CD4-positive, alpha-beta T cell treated with Interleukin-2 at 100 ng/mL for 4 hours (primary cell): Measurements from ENCODE around the gene TTC7B.

Experiments
- DNase-seq: peaks from one replicate; pipeline ENCODE4 v3.0.0-alpha.2; 2020; ENCODE audit warnings: low spot score

The TTC7B gene

DNA sequence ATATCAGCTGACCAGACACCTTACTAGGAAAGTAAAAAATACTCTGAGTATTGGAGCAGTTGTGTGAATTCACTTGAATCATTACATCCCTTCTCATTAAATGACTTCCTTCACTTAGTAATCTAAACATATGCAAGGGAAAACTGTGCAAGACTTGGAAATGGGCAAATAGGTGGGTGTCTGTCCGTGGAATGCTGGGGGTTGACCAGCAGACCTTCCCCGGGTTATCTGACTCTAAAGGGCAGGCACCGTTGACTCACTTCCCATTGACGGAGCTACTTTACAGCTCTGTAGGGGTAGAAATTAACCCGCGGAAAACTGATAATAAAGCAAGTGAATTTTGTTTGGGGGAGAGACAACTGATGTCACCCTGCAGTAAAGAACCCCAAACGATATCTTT, 199.3 kb downstream of the TTC7B start:
- DNase-seq, result no peak

DNA sequence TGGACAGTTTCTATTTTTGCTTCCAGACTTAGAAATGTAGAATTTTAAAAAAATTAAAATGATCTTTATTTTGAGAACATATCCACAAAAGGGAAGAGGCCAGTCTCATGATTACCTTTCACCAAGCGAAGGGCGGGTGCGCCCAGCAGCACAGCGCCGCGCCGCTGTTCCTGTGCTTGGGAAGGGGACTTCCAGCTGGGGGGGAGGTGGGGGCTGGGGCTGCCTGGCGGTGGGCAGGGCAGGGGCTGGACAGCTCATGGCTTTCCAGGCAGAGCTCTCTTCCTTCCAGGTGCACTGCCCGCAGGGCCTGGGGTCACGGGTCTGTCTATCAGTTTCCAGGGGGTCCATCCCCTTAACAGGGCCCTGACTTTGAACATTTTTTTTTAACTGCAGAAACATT, 199.9 kb downstream of the TTC7B start:
- no peak for DNase-seq

DNA sequence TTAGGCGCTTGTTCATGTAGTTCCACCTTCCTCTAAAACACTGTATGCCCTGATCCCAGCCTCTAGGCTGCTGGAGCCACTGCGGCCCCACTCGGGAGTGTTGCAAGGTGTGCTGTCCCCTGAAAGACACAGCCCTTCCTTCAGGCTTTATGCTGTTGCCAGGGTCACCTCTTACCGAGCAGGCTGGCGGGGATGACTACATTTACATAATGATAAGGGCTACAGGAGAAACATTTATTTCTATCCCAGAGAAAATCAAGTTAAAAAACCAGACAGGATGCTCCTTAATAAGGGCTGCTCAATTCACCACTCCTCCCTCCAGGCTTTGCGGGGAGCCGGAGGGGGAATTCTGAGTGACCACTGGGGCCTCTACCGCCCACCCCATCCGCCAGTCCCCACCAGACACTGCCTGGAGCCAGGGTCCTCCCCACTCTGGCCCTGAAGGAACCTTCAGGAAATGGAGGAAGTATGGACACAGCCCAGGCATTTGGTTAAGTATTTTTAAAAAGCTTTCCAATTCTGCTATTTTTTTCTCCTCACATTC, 200.6 kb downstream of the TTC7B start:
- DNase-seq, result no peak

DNA sequence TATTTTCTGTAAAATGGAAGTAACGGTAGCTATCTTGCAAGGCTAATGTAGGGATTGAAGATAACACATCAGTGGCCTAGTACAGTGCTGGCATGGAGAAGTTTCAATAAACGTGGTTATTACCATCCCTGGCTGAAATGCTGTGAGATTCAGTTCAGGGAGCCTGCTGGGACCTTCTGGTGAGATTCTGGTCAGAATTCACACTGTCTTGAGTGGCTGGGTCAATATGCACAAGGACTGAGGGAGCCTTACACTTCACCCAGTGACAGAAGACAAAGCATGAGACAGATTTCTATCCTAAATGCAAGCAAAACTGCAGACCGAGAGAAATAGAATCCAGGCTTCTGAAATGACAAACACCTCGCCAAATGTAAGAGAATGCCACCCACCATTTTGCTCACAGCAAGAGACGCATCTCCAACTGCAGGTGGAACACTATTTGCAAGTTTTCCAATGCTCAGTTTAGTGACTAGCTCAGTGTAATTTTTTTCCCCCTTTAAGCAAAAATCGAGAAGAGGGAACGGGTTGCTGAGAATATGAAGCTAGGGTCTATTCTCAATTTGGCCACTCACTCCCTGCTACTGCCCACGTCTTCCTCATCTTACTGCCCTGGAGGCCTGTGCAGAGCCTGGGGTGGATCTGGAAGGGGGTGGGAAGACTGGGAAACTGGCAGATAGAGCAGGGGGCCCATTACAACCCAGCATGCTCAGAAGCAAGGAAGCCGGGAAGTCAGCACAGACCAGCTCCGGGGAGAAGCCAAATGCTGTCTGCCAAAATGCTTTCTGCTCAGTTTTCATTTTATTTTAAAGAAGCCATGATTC, 201.3 kb downstream of the TTC7B start:
- DNase-seq, result no peak

DNA sequence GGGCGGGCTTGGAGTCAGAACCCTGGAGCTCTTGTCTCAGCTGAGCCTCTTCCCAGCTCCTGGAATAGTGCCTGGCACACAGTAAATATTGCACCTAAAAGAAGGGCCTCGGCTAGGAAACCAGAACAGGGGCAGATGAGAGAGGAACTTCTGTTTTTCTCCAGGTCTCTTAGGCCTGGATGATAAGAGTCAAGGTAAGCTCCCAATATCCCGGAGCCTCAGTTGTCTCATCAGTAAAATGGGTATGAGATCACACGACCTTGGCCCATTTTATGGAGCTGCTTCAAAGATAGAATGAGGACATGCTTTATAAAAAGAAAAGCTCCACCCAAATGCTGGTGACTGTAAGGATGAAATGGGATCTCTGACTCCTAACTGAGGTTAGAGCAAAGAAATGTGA, 202.2 kb downstream of the TTC7B start:
- no peak for DNase-seq

DNA sequence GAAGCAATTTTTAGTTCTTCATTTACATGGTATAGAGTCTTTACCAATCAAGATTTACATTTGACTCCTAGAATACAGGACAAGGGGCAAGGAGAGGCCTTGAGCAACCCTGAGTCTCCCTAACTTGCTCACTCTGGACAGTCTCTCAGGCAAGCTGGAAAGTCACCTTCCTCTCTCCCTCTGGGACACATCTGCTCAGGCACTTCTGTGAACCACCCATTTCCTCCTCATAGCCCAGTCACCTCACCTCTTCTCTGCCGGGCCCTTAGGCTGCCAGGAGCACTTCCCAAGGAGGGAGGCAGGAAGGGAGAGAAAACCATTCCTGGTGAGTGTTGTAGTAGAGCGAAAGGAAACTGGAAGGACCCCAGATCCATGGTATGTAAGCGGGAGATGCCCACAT, 202.8 kb downstream of the TTC7B start:
- no peak for DNase-seq

DNA sequence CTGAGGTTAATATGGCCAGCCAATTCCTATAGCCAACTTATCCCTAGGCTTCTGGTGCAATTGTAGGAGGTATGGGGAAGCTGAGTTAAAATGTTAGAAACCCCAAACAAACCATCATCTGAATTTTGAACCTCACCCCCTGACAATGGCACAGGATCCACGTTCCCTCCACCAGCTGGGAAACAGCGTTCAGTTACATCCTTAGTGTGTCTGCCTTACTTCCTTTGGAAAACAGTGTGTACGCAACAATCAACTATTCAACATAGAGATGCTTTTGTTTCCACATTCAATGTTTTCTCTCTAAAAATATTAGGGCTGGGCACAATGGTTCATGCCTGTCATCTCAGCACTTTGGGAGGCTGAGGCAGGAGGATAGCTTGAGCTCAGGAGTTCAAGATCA, 203.4 kb downstream of the TTC7B start:
- no peak for DNase-seq

DNA sequence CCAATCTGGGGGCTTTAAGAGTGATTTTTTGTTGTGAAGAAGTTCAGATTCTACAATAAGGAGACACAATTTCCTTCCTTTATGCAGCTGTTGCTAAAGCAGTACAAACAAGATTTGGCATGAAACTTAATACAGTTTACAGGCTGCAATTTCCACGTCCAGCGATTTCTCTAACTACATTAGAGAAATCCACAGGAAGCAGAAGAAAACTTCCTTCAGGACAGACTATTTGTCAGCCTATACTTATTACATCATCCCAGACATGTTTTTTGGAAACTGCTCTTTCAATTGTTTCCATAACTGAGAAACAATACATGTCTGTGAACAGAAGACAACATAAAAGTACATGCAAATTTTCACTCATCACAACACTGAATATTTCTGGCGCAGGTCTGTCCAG, 204.3 kb downstream of the TTC7B start:
- no peak for DNase-seq

DNA sequence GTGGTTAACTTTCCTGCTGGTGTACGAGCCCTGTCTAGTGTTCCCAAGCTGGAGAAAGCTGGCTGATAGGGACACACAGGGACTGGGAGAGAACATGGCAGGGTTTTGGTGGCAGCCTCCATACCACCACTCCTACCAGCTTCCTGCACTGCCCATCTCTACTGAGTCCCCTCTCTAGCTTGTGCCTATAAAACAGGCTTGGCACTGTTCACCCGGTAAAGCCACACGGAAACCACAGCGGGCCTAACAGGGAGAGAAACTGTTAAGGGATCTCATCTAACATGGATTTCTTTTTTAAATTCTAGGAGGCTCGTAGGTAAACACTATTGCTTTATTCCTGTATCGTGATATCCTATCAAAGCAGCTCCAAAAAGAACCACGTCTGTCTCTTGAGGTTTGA, 204.7 kb downstream of the TTC7B start:
- no peak for DNase-seq

DNA sequence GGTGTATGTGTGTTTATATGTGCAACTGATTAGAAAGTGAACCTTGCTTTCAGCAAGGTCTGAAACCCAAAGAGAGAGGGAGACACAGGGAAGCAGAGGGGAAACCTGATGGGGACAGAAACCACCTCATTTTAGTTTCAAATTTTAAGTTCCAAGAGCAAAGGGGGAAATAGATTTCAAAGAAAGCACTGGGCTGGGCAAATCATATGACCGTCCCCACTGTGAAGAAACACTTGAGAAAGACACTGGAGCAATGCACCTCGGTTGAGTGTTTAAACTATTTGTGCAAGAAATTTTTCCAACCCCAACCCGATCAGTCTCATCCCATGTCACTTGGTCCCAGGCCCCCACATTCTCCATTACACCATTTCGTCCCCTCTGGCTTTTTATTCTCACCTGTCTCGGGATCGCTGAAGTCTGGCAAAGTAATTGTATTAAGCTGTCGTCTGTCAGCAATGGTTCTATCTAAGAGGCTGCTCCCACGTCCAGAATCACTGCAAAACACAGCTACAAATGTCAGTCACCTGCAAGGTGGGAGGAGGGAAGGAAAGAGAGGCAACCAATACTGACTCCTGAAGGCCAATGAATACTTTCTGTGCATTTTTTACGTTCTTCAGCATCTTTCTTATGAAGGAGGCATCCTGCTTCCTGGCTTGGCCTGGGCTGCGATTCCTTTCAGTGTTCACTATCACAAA, 205.7 kb downstream of the TTC7B start:
- DNase-seq, result no peak

DNA sequence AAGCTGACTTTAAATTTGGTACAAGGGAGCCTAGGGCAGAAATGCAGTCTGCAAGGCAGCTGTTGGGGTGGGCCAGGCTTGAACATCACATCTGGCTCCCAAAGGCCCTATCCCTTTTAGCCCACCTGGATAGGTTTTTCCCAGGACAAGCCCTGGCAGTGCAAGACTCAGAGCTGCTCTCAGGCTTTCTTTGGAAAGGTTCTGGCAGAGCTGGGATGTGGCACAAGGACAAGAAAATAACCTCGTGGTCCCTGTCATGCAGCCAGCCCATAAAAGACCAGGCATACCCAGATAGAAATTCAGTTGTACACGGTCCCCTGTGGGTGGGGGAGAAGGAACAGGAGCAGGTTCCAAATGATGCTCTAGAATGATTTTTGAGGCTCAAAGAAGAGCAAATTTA, 206.9 kb downstream of the TTC7B start:
- no peak for DNase-seq

DNA sequence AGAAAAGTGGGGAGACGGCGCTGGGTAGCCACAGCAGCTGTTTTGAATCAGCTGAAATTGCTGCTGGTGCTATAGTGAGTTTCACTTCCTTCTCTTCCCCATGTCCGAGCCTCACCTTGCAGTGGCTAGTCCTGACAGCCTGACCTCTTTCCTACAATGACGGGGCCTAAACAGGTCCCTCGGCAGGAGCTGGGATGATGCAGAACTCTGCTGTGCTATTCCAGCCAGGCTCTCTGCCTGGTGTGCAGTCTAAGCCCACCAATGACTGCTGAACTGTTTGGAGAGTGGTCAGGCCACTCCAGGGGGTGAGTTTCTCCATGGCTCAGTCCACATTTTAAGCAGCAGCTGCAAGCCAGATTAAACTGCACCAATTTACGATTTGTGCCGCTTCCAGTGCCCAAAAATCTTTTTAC, 207.3 kb downstream of the TTC7B start:
- no peak for DNase-seq

DNA sequence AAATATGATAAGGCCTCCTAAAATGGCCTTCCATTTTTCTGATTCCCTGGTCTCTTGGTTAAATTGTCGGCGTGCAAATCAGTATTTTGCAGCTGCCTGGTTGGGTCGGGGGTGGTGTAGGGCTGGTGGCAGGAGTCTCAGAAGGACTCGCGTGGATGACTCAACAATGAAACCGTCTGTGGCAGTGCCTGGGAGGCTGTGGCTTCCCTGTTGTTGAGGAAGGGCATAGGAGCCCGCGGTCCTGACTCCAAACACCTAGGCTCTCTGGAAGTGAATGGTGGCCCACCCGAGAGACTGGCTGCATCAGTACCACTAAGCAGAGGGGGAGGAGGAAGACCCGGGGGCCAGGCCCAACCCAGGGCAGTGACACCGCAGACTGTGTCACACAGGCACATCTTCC, 207.9 kb downstream of the TTC7B start:
- DNase-seq, result no peak

DNA sequence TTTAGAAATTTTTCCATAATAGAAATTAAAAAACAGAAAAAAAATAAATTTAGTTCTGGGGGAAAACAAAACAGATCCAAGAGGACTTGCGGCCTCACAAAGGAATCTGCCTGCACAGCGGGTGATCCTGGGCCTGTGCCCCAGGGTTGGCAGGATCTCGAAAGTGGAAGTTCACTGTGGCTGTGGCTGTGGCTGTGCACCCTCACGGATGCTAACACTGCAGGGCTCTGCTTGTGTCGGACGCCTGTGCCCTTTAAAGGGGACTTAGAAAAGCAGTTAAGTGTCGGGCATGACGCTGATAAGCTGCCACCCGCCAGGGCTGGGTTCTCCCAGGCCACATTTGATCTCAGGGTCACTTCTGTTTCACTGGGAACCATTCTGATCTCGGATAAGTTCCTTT, 209.1 kb downstream of the TTC7B start:
- no peak for DNase-seq

DNA sequence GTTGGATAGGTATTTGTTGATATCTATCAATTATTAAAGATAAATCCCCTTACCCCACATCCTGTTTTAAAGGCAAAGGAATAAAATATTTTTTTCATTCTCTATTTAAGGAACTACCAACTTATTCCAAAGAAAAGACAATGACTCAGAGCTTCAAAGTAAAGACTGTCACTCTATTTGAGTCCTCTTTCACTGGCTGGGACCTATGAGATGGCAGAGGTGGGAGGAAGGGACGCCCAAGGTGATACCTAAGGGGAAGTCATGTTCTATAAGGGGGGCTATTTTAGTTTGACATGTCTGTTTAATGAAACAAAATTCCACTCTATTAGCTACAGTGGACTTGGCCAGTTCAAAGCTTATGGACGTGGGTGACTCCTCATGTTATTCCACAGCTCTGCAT, 209.8 kb downstream of the TTC7B start:
- no peak for DNase-seq

DNA sequence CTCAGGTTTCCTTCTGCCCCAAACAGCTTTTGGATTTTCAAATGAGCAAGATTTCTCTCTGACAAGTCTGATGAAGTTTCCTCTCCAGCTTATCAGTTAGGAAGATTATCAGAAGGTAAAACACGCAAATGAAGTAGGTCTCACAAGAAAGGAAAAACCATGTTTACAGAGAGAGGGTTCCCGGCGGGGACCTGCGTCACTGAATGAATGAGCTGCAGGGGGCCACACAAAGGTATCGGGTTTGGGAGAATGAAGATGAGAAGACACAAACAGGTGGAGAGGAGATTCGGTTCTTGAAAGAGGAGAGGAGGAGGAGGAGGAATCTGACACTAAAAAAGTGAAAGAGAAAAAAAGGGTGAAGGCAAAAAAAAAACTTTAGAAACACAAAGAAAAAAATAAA, 210.8 kb downstream of the TTC7B start:
- DNase-seq, result no peak

DNA sequence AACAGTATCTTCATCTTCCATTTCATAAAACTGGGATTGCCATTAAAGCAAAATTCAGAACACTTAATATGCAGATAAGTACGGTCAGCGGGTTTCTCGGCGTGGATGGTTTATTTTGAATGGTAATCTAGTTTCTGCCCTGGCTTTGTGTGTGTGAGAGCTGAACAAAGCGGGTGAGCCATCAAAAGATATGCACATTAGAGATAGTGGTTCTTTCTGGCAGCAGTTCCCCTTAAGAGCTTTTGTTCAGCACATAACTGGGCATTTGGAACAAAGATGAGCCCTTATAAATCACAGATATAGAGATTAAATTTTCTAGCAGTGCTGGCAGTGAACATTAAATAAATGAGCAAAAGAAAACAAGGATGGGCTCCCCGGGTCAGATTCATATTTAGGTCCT, 211.9 kb downstream of the TTC7B start:
- no peak for DNase-seq

DNA sequence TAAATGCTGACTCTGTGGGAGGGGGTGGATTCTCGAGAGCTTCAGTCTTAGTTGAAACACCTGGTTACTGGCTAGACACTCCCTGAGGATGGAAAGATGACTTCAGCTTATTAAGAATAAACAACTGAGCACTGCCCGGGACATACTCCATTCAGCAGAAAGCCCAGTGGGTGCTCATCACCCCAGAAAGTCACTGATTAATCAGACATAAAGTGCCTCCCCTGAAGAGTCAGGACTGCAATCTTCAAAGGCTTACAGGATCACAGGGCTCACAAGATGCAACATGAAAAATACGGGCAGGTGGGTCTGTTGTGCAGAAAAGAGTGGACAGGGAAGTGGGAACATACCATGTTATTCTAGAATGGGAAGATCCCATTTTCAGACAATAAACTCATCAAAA, 212.4 kb downstream of the TTC7B start:
- no peak for DNase-seq

DNA sequence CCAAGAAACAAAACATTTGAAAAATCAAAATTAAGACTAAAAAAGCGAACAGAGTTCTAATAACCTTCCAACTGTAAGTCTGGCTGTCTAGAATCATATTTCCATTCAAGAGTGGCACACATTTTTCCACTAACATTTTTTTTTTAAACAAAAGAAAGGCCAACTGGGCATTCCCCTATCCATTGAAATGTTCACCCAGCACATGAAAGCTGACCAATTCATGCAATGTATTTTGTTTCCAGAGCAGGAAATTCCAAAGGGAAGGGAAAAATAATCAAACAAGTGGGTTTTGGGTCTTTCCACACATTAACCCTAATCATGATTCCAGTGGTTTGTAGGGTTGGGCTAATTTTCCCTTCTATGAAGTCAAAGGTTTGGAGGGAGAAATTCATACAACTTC, 212.9 kb downstream of the TTC7B start:
- DNase-seq, result no peak

DNA sequence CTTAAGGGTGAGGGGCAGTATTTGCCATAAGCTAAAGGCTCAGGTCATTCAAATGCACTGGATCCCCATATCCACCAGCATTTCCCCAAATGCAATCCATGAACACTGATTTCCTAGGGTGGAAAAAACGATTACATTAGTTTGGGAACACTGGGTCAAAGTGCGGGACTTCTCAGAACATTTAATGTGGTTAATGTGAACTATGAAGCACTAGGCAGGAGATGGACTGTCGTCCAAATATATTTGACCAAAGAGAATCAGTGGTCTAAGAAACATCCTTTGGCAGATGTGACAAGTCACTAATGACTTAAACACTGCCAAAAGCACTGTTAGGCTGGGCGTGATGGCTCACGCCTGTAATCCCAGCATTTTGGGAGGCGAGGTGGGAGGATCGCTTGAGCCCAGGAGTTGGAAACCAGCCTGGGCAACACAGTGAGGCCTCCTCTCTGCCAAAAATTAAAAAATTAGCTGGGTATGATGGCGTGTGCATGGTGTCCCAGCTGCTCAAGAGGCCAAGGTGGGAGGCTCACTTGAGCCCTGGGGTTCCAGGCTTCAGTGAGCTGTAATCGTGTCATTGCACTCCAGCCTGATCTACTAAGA, 214.0 kb downstream of the TTC7B start:
- no peak for DNase-seq

DNA sequence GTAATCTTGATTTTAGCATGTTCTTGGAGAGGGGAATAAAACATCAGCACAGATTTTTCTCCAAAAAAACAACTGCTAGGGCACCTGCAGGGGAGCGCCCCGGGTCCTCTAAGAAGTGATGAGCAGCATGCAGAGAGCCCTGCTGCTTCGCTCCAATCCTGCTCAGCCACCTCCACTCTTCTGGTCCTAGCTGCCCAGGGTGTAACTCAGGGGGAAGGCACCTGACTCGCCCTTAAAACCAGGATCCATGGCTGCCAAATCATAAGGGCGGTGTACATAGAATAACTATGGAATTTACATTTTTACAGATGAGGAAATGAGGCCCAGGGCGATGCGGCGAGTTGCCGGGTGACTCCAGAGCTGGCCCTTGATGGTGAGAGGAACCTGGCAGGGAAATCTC, 214.7 kb downstream of the TTC7B start:
- DNase-seq, result no peak

DNA sequence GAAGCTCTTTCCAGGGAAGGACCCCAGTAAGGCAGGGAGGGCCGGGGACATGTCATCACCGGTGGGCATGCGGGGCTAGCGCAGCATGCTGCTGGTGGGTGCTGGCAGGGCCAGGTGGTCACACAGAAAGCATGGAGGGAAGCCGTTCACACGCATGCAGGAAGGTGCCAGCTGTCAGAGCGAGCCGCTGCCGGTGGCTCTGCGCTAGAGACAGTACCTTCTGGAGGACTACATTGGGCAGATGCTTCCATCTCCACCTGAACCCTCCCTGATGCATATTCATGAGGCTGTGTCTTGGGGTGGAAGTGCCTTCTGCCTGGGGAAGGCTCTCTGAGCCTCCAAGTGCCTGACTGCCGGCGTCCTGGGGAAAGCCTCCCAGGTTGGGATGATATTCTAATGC, 215.6 kb downstream of the TTC7B start:
- DNase-seq, result no peak
